ENCODE measurements around the gene MINK1. TPM values are rescaled to one million over a fixed set of nuclear protein-coding genes. Genes with fewer than 3 reads are reported as not detected.

The MINK1 gene
- total RNA-seq, 2 donors from 2014 or later: 68.6 to 127 TPM

DNA sequence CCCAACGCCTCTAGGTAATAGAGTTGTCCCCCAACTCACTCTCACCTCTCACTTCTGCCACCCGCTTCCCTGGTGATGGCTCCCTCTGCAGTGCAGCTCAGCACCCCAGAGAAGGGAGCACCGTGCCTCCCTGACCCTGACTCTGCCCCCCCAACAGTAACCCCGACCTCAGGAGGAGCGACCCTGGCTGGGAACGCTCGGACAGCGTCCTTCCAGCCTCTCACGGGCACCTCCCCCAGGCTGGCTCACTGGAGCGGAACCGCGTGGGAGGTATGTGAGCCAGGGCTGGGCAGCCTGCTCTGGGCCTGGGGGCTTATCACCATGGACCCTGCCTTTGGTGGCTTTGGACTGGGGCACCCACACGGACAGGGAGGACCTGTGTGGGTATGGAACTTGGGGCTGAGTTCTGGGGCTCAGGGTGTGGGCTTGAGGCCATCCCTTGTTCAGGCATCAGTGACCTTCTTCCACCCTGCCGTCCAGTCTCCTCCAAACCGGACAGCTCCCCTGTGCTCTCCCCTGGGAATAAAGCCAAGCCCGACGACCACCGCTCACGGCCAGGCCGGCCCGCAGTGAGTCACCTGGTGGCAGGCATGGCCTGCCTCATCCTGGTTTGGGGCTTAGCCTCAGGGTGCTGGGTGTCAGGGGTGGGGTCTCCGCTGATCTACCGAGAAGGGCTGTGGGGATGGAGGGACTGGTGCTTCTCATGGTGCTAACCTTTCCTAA, 59.5 kb downstream of the MINK1 start:
- Mint-ChIP-seq H3K27ac (no peak overlapping the region), H3K4me1 (no peaks in the 10 kb centered on the region), H3K27me3 (no peaks in the 10 kb centered on the region), H3K9me3 (no peaks in the 10 kb centered on the region), H3K4me3 (no peak overlapping the region), H3K36me3 (ENCODE audit: low read depth) (peaks cover 64% of the 10 kb centered on the region)
- no peak for ATAC-seq (replicated peaks)

DNA sequence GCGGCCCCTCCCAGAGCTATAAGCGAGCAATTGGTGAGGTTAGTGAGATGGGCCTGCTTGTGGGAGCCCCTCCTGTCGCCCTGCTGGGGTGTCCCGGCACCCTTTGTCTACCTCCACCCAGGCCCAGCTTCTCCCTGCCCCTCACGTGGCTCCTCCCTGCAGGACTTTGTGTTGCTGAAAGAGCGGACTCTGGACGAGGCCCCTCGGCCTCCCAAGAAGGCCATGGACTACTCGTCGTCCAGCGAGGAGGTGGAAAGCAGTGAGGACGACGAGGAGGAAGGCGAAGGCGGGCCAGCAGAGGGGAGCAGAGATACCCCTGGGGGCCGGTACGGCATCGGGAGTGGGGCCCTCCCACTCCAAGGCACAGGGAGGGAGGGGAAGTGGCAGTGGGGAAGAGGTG, 60.1 kb downstream of the MINK1 start:
- no peak for ATAC-seq (replicated peaks)
- Mint-ChIP-seq H3K4me1 (peaks cover 3% of the 10 kb centered on the region), H3K9me3 (no peaks in the 10 kb centered on the region)

GRCh38 chr17:4893721-4894560, 60.8 kb downstream of the MINK1 start:
- Mint-ChIP-seq H3K27ac (no peak overlapping the region), H3K4me3 (no peak overlapping the region), H3K27me3 (no peaks in the 10 kb centered on the region), H3K4me1 (peaks cover 7% of the 10 kb centered on the region), H3K9me3 (no peaks in the 10 kb centered on the region), H3K36me3 (ENCODE audit: low read depth) (peaks cover 54% of the 10 kb centered on the region)
- ATAC-seq (replicated peaks): no peak

More for the DNA sequence above, 60.1 kb downstream of the MINK1 start:
- peaks cover 58% of the 10 kb centered on the region for H3K36me3 Mint-ChIP-seq (ENCODE audit: low read depth)
- no peak overlapping the region for H3K4me3 Mint-ChIP-seq
- no peaks in the 10 kb centered on the region for H3K27me3 Mint-ChIP-seq
- H3K27ac Mint-ChIP-seq: no peak overlapping the region

DNA sequence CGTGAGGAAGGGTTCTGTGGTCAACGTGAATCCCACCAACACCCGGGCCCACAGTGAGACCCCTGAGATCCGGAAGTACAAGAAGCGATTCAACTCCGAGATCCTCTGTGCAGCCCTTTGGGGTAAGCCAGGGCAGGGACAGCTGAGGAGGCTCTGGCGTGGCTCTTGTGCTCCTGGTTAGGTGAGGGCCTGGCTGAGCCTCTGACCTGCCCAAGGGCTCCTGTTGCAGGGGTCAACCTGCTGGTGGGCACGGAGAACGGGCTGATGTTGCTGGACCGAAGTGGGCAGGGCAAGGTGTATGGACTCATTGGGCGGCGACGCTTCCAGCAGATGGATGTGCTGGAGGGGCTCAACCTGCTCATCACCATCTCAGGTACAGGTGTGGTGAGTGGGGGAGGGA, 62.0 kb downstream of the MINK1 start:
- no peaks in the 10 kb centered on the region for H3K9me3 Mint-ChIP-seq
- H3K36me3 Mint-ChIP-seq (ENCODE audit: low read depth): peaks cover 58% of the 10 kb centered on the region
- no peak for ATAC-seq (replicated peaks)
- H3K4me1 Mint-ChIP-seq: peaks cover 7% of the 10 kb centered on the region
- H3K27me3 Mint-ChIP-seq: no peaks in the 10 kb centered on the region
- no peak overlapping the region for H3K27ac Mint-ChIP-seq
- no peak overlapping the region for H3K4me3 Mint-ChIP-seq

GRCh38 chr17:4895657-4896331, 62.7 kb downstream of the MINK1 start:
- H3K9me3 Mint-ChIP-seq: no peaks in the 10 kb centered on the region

GRCh38 chr17:4896332-4897197, 63.4 kb downstream of the MINK1 start:
- no peak overlapping the region for H3K27ac Mint-ChIP-seq
- H3K36me3 Mint-ChIP-seq (ENCODE audit: low read depth): peaks cover 44% of the 10 kb centered on the region
- H3K4me1 Mint-ChIP-seq: peaks cover 7% of the 10 kb centered on the region
- no peaks in the 10 kb centered on the region for H3K9me3 Mint-ChIP-seq
- ATAC-seq (replicated peaks): no peak
- no peaks in the 10 kb centered on the region for H3K27me3 Mint-ChIP-seq
- H3K4me3 Mint-ChIP-seq: no peak overlapping the region

More at GRCh38 chr17:4895657-4896331, 62.7 kb downstream of the MINK1 start:
- no peak for ATAC-seq (replicated peaks)
- Mint-ChIP-seq H3K27me3 (no peaks in the 10 kb centered on the region), H3K4me3 (no peak overlapping the region), H3K36me3 (ENCODE audit: low read depth) (peaks cover 51% of the 10 kb centered on the region), H3K4me1 (peaks cover 7% of the 10 kb centered on the region), H3K27ac (no peak overlapping the region)

DNA sequence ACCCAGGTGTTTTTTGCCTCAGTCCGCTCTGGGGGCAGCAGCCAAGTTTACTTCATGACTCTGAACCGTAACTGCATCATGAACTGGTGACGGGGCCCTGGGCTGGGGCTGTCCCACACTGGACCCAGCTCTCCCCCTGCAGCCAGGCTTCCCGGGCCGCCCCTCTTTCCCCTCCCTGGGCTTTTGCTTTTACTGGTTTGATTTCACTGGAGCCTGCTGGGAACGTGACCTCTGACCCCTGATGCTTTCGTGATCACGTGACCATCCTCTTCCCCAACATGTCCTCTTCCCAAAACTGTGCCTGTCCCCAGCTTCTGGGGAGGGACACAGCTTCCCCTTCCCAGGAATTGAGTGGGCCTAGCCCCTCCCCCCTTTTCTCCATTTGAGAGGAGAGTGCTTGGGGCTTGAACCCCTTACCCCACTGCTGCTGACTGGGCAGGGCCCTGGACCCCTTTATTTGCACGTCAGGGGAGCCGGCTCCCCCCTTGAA, 64.1 kb downstream of the MINK1 start:
- no peaks in the 10 kb centered on the region for H3K27me3 Mint-ChIP-seq
- H3K27ac Mint-ChIP-seq: no peak overlapping the region
- peaks cover 41% of the 10 kb centered on the region for H3K36me3 Mint-ChIP-seq (ENCODE audit: low read depth)
- H3K4me3 Mint-ChIP-seq: no peak overlapping the region
- no peak for ATAC-seq (replicated peaks)
- H3K4me1 Mint-ChIP-seq: peaks cover 7% of the 10 kb centered on the region
- H3K9me3 Mint-ChIP-seq: no peaks in the 10 kb centered on the region

GRCh38 chr17:4897785-4898184, 64.6 kb downstream of the MINK1 start:
- no peaks in the 10 kb centered on the region for H3K27me3 Mint-ChIP-seq
- no peak overlapping the region for H3K27ac Mint-ChIP-seq
- no peaks in the 10 kb centered on the region for H3K9me3 Mint-ChIP-seq
- peaks cover 10% of the 10 kb centered on the region for H3K4me1 Mint-ChIP-seq
- H3K4me3 Mint-ChIP-seq: peak overlapping the region; percentile 74
- no peak for ATAC-seq (replicated peaks)
- peaks cover 36% of the 10 kb centered on the region for H3K36me3 Mint-ChIP-seq (ENCODE audit: low read depth)

- no peaks in the 10 kb centered on the region for H3K9me3 Mint-ChIP-seq
- peaks cover 36% of the 10 kb centered on the region for H3K36me3 Mint-ChIP-seq (ENCODE audit: low read depth)
- peaks cover 15% of the 10 kb centered on the region for H3K4me1 Mint-ChIP-seq
- peak overlapping the region; percentile 74 for H3K4me3 Mint-ChIP-seq
- no peaks in the 10 kb centered on the region for H3K27me3 Mint-ChIP-seq
- ATAC-seq (replicated peaks): no peak
- H3K27ac Mint-ChIP-seq: peak overlapping the region; percentile 72
These were observed 65.2 kb downstream of the MINK1 start for GRCh38 chr17:4898351-4898750.

DNA sequence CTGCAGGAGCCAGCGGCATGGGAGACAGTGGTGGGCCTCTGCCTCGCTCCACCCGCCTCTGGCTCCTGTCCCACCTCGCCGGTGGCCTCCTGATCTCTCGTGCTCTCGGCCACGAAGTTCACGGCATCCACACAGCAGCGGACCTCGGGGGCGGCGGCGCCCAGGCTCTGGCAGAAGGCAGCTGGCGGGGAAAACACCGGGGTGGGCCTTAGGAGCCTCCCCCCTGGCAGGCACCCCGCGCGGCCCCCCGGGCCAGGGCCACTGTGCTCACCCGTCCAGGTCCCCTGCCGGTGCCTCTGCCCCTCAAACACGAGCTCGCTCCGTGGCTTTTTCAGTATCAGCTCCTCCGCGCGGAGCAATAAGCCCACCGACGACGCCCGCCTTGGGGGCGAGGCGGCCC, 65.8 kb downstream of the MINK1 start:
- H3K27me3 Mint-ChIP-seq: no peaks in the 10 kb centered on the region
- peak overlapping the region; percentile 93 for H3K4me3 Mint-ChIP-seq
- H3K36me3 Mint-ChIP-seq (ENCODE audit: low read depth): peaks cover 34% of the 10 kb centered on the region
- H3K9me3 Mint-ChIP-seq: no peaks in the 10 kb centered on the region
- no peak for ATAC-seq (replicated peaks)
- H3K4me1 Mint-ChIP-seq: peaks cover 20% of the 10 kb centered on the region
- no peak overlapping the region for H3K27ac Mint-ChIP-seq

GRCh38 chr17:4899341-4900230, 66.4 kb downstream of the MINK1 start, which contains the start of gene C17orf107:
Gene C17orf107 (plus strand): TSS chr17:4899536. CDS start chr17:4899763, 227 bp downstream.
- H3K36me3 Mint-ChIP-seq (ENCODE audit: low read depth): peaks cover 27% of the 10 kb centered on the region
- ATAC-seq (replicated peaks): peak; percentile 82
- peak within 1 kb of the TSS; percentile 87 for H3K27ac Mint-ChIP-seq
- no peaks in the 10 kb centered on the region for H3K27me3 Mint-ChIP-seq
- peak within 1 kb of the TSS; percentile 93 for H3K4me3 Mint-ChIP-seq
- peaks cover 20% of the 10 kb centered on the region for H3K4me1 Mint-ChIP-seq
- no peaks in the 10 kb centered on the region for H3K9me3 Mint-ChIP-seq

GRCh38 chr17:4900231-4901107, 67.3 kb downstream of the MINK1 start:
- Mint-ChIP-seq H3K4me3 (peak overlapping the region; percentile 93), H3K4me1 (peaks cover 20% of the 10 kb centered on the region), H3K27ac (peak overlapping the region; percentile 87), H3K27me3 (no peaks in the 10 kb centered on the region), H3K9me3 (no peaks in the 10 kb centered on the region), H3K36me3 (ENCODE audit: low read depth) (peaks cover 18% of the 10 kb centered on the region)
- ATAC-seq (replicated peaks): no peak

Measured in activated T-helper 17 cell treated with anti-CD3 and anti-CD28 coated beads, Interleukin-2, amount 50 U/mL, for 72 hours (primary cell).